Keratinocyte (primary cell): ENCODE results near the gene NRM. TPM values are rescaled to one million over a fixed set of nuclear protein-coding genes. Genes with fewer than 3 reads are reported as not detected.

Experiments used
- DNase-seq: peaks from one replicate; pipeline ENCODE4 v3.0.0-alpha.2; 2011; ENCODE audit warnings: low read depth, missing footprints, low spot score
- FAIRE-seq: peaks from 2 replicates; lab custom pipeline; 2011; peaks lifted over from hg19 to GRCh38; lab: Jason Lieb, UNC
- H2AFZ ChIP-seq: 2 replicates; pipeline ENCODE4 v1.6.0; 2012; ENCODE audit warnings: low read length, control low read depth, inconsistent platforms; ENCODE audit not compliant: control insufficient read depth
- H3K27ac ChIP-seq: 2 replicates; pipeline ENCODE4 v1.5.1; 2011; ENCODE audit warnings: low read length; ENCODE audit not compliant: control insufficient read depth, insufficient read depth
- H3K27me3 ChIP-seq: 3 replicates; pipeline ENCODE4 v1.6.0; 2011; ENCODE audit warnings: low read length; ENCODE audit not compliant: control insufficient read depth, insufficient read depth; ENCODE audit errors: extremely low read depth
- H3K36me3 ChIP-seq, 2 experiments: 2 replicates in 1 of 2; 3 replicates in 1 of 2; pipeline ENCODE4 v1.5.1; 2011; ENCODE audit warnings: low read length in 2 of 2, mild to moderate bottlenecking in 1 of 2; ENCODE audit not compliant: control insufficient read depth in 2 of 2, insufficient read depth in 2 of 2; ENCODE audit errors: extremely low read depth in 1 of 2
- H3K4me1 ChIP-seq: 3 replicates; pipeline ENCODE4 v1.5.1; 2011; ENCODE audit warnings: low read length; ENCODE audit not compliant: control insufficient read depth, insufficient read depth; ENCODE audit errors: extremely low read depth
- H3K4me2 ChIP-seq: 3 replicates; pipeline ENCODE4 v1.6.0; 2011; ENCODE audit warnings: low read depth, low read length; ENCODE audit not compliant: control insufficient read depth, insufficient read depth; ENCODE audit errors: extremely low read depth
- H3K4me3 ChIP-seq, 3 experiments: fragments of 200-600 bp in 1 of 3; sonication (generic) in 1 of 3; 2 replicates in 2 of 3; 3 replicates in 1 of 3; pipeline ENCODE4 v1.5.1; 2011 to 2016; ENCODE audit warnings: low read length in 3 of 3, mild to moderate bottlenecking in 3 of 3, control low read depth in 2 of 3, inconsistent platforms in 1 of 3, low read depth in 1 of 3, mixed read lengths in 1 of 3, mixed run types in 1 of 3, moderate library complexity in 1 of 3; ENCODE audit not compliant: control insufficient read depth in 2 of 3, insufficient read depth in 2 of 3; ENCODE audit errors: extremely low read depth in 1 of 3
- H3K79me2 ChIP-seq: 2 replicates; pipeline ENCODE4 v1.6.0; 2012; ENCODE audit warnings: low read length; ENCODE audit not compliant: control insufficient read depth, insufficient read depth
- H3K9ac ChIP-seq: 3 replicates; pipeline ENCODE4 v1.6.0; 2011; ENCODE audit warnings: low read length; ENCODE audit not compliant: control insufficient read depth, insufficient read depth; ENCODE audit errors: extremely low read depth
- H3K9me1 ChIP-seq: 3 replicates; pipeline ENCODE4 v1.6.0; 2011; ENCODE audit warnings: low read length; ENCODE audit not compliant: control insufficient read depth, insufficient read depth; ENCODE audit errors: extremely low read depth
- H3K9me3 ChIP-seq: 2 replicates; pipeline ENCODE4 v1.5.1; 2012; ENCODE audit warnings: low read depth, low read length; ENCODE audit not compliant: control insufficient read depth
- H4K20me1 ChIP-seq: 3 replicates; pipeline ENCODE4 v1.6.0; 2011; ENCODE audit warnings: low read length; ENCODE audit not compliant: control insufficient read depth, insufficient read depth; ENCODE audit errors: extremely low read depth
- CTCF ChIP-seq, 3 experiments: IDR thresholded peaks in 1 of 3; conservative IDR thresholded peaks in 1 of 3; optimal IDR thresholded peaks in 1 of 3; 2 replicates in 2 of 3; 3 replicates in 1 of 3; pipeline versions ENCODE3 to v1.5.1; 2011; ENCODE audit warnings: low read length in 3 of 3, mild to moderate bottlenecking in 3 of 3, moderate library complexity in 2 of 3, control low read depth in 1 of 3, inconsistent platforms in 1 of 3; ENCODE audit not compliant: insufficient read depth in 2 of 3; ENCODE audit errors: extremely low read depth in 1 of 3
- EZH2 ChIP-seq: IDR thresholded peaks from one replicate; pipeline ENCODE4 v1.6.1; 2012; ENCODE audit warnings: inconsistent platforms, mild to moderate bottlenecking, low read length, moderate library complexity
- dilution Hi-C: fragments of 300-500 bp; cut with MboI; formaldehyde crosslinking; loops from one replicate; pipeline ENCODE4 v1.7.0; 2020; ENCODE audit warnings: low sequenced_read_pairs; ENCODE audit not compliant: extremely low pct_ligation_motif_present
- polyA plus RNA-seq, 5 experiments: library from polyadenylated mRNA; depleted of rRNA in 3 of 5; stranded (reverse) in 3 of 5; stranded (forward) in 1 of 5; unstranded in 1 of 5; fragments of >200 nt; gene quantifications; 1 replicate in 1 of 5; 2 replicates in 3 of 5; 3 replicates in 1 of 5; pipeline versions ENCODE4 v1.2.1 to v1.2.3, GENCODE V29; 2011 to 2012; ENCODE audit warnings: missing spikeins in 2 of 5, low read depth in 1 of 5, low replicate concordance in 1 of 5
- small RNA-seq, 3 experiments: library from RNA; depleted of rRNA; stranded (forward); fragments of <200 nt; gene quantifications; one replicate each; pipeline ENCODE3, GENCODE V24; 2012; ENCODE audit warnings: low read depth in 3 of 3, low replicate concordance in 1 of 3; ENCODE audit not compliant: insufficient read length in 3 of 3

NRM gene
- polyA plus RNA-seq, 1 donor (not counting 4 experiments of a cell fraction or from before 2014, with no cell fraction given): 7.0 TPM

GRCh38 chr6:30641048-30641447, 49.7 kb downstream of the NRM start:
- Histone ChIP-seq H3K4me1 (no peaks in the 10 kb centered on the region), H3K9me3 (no peaks in the 10 kb centered on the region), H3K79me2 (no peaks in the 10 kb centered on the region), H4K20me1 (no peaks in the 10 kb centered on the region), H3K9ac (no peak overlapping the region), H3K4me3 (no peak overlapping the region), H3K27me3 (no peaks in the 10 kb centered on the region), H2AFZ (no peak overlapping the region), H3K27ac (no peak overlapping the region), H3K9me1 (peaks cover 2% of the 10 kb centered on the region), H3K36me3 (peaks cover 13 to 21% of the 10 kb centered on the region in 2 experiments), H3K4me2 (no peak overlapping the region)
- FAIRE-seq: no peak
- DNase-seq: no peak
- dilution Hi-C loops: no loop called here
- TF ChIP-seq CTCF (optimal IDR thresholded peaks at IDR 0.05 in 1 of 3, IDR thresholded peaks at IDR 0.05 in 1 of 3, conservative IDR thresholded peaks at IDR 0.05 in 1 of 3; ENCODE audit: extremely low read depth in 1 of 3, insufficient read depth in 2 of 3, low read length in 3 of 3): no peak
- no peak for TF ChIP-seq EZH2

GRCh38 chr6:30640481-30640880, 50.3 kb downstream of the NRM start:
- H3K4me3 ChIP-seq: no peak overlapping the region
- dilution Hi-C loops: no loop called here
- H3K27me3 ChIP-seq: no peaks in the 10 kb centered on the region
- TF ChIP-seq EZH2 (no peak), CTCF (optimal IDR thresholded peaks at IDR 0.05 in 1 of 3, IDR thresholded peaks at IDR 0.05 in 1 of 3, conservative IDR thresholded peaks at IDR 0.05 in 1 of 3; ENCODE audit: extremely low read depth in 1 of 3, insufficient read depth in 2 of 3, low read length in 3 of 3) (no peak)
- no peaks in the 10 kb centered on the region for H3K9me3 ChIP-seq
- H4K20me1 ChIP-seq: no peaks in the 10 kb centered on the region
- no peaks in the 10 kb centered on the region for H3K4me1 ChIP-seq
- H3K79me2 ChIP-seq: no peaks in the 10 kb centered on the region
- DNase-seq (no peak), FAIRE-seq (no peak)
- no peak overlapping the region for H3K27ac ChIP-seq
- H3K36me3 ChIP-seq: peaks cover 13 to 21% of the 10 kb centered on the region in 2 experiments
- no peak overlapping the region for H3K4me2 ChIP-seq
- peaks cover 2% of the 10 kb centered on the region for H3K9me1 ChIP-seq
- no peak overlapping the region for H3K9ac ChIP-seq
- no peak overlapping the region for H2AFZ ChIP-seq

Small RNAs within 50 kb of the gene (small RNA-seq; reads per million reads assigned to genes)
- 0 reads per million in 3 experiments for gene RF00019

Other genes starting within 250 kb of the NRM start
- gene HLA-E, start 201.5 kb downstream of the NRM start, polyA plus RNA-seq: 108 to 177 TPM (median 123 TPM) in 3 replicates
- gene GNL1, start 134.5 kb downstream of the NRM start, polyA plus RNA-seq: 28.7 to 48.2 TPM (median 39.5 TPM) in 3 replicates
- 5.4 to 6.4 TPM (median 6.1 TPM) in 3 replicates for gene PRR3, start 133.7 kb downstream of the NRM start, polyA plus RNA-seq
- gene ABCF1, start 119.5 kb downstream of the NRM start, polyA plus RNA-seq: 22.6 to 67.1 TPM (median 30.0 TPM) in 3 replicates
- 25.3 to 36.6 TPM (median 30.0 TPM) in 3 replicates for gene PPP1R10, start 73.7 kb downstream of the NRM start, polyA plus RNA-seq
- gene MRPS18B, start 73.1 kb downstream of the NRM start, polyA plus RNA-seq: 55.0 to 74.6 TPM (median 59.8 TPM) in 3 replicates
- 3.8 to 6.0 TPM (median 5.4 TPM) in 3 replicates for gene ATAT1, start 64.1 kb downstream of the NRM start, polyA plus RNA-seq
- gene C6orf136, start 43.9 kb downstream of the NRM start, polyA plus RNA-seq: 6.7 to 8.7 TPM (median 7.8 TPM) in 3 replicates
- 27.9 to 36.4 TPM (median 34.2 TPM) in 3 replicates for gene DHX16, start 18.0 kb downstream of the NRM start, polyA plus RNA-seq
- 87.0 to 114 TPM (median 88.9 TPM) in 3 replicates for gene PPP1R18, start 4.3 kb downstream of the NRM start, polyA plus RNA-seq
- gene MDC1, start 26.3 kb upstream of the NRM start, polyA plus RNA-seq: 4.2 to 10.0 TPM (median 6.9 TPM) in 3 replicates
- 1,010 to 1,517 TPM (median 1,159 TPM) in 3 replicates for gene TUBB, start 29.4 kb upstream of the NRM start, polyA plus RNA-seq
- 21.6 to 23.8 TPM (median 22.1 TPM) in 3 replicates for gene FLOT1, start 51.7 kb upstream of the NRM start, polyA plus RNA-seq
- 171 to 289 TPM (median 277 TPM) in 3 replicates for gene IER3, start 53.6 kb upstream of the NRM start, polyA plus RNA-seq
- 104 to 178 TPM (median 152 TPM) in 3 replicates for gene DDR1, start 193.5 kb upstream of the NRM start, polyA plus RNA-seq
- 34.2 to 44.0 TPM (median 38.7 TPM) in 3 replicates for gene GTF2H4, start 217.2 kb upstream of the NRM start, polyA plus RNA-seq
- 12.8 to 14.3 TPM (median 13.8 TPM) in 3 replicates for gene VARS2, start 223.3 kb upstream of the NRM start, polyA plus RNA-seq
- not detected in 3 replicates for gene SFTA2, start 241.2 kb upstream of the NRM start, polyA plus RNA-seq
- 0.05 TPM in 1 of 3 replicates, not detected in the others for gene MUCL3, start 250.0 kb upstream of the NRM start, polyA plus RNA-seq